B cell (primary cell): ENCODE results near the gene HSD17B14. TPM values are rescaled to one million over a fixed set of nuclear protein-coding genes. Genes with fewer than 3 reads are reported as not detected.

Experiments used
- ATAC-seq: fragments of 200-7000 bp; cut with Tn5 transposase; one replicate; pipeline ENCODE4 v1.10.0; 2021; ENCODE audit warnings: low read depth, mild to moderate bottlenecking, moderate number of reproducible peaks, moderate library complexity
- CTCF ChIA-PET: fragments of 350-600 bp; sonication (Branson Sonifier 250); formaldehyde crosslinking; loops from one replicate; lab custom pipeline; 2021; ENCODE audit warnings: antibody characterized with exemption, inconsistent platforms; lab: Charles Lee
- POLR2A ChIA-PET: fragments of 350-600 bp; sonication (Branson Sonifier 250); formaldehyde crosslinking; loops from one replicate; lab custom pipeline; 2021; ENCODE audit warnings: antibody characterized with exemption; lab: Charles Lee
- DNase-seq: peaks from one replicate; pipeline ENCODE4 v3.0.0; 2013
- H2AFZ ChIP-seq: 2 replicates; pipeline ENCODE4 v1.6.1; 2012; ENCODE audit warnings: mild to moderate bottlenecking, low read depth, low read length; ENCODE audit not compliant: insufficient read depth, poor library complexity, severe bottlenecking
- H3K27ac ChIP-seq, 2 donors: 1 replicate in 1 of 2; 2 replicates in 1 of 2; pipeline ENCODE4 v1.5.1; 2012 to 2013; ENCODE audit warnings: low read length in 2 of 2, mild to moderate bottlenecking in 2 of 2, moderate library complexity in 1 of 2
- H3K27me3 ChIP-seq, 4 experiments: fragments of 200-600 bp in 1 of 4; sonication (generic) in 1 of 4; replicated peaks in 1 of 4; 1 replicate in 2 of 4; 2 replicates in 2 of 4; pipeline versions ENCODE4 v1.6.1 to v1.7.0; 2013 to 2016; ENCODE audit warnings: low read length in 3 of 4, mild to moderate bottlenecking in 2 of 4, mixed read lengths in 1 of 4, moderate library complexity in 1 of 4; ENCODE audit not compliant: insufficient read depth in 4 of 4, control insufficient read depth in 3 of 4; ENCODE audit errors: control extremely low read depth in 1 of 4
- H3K36me3 ChIP-seq, 2 experiments: replicated peaks in 1 of 2; 1 replicate in 1 of 2; 2 replicates in 1 of 2; pipeline versions ENCODE4 v1.6.1 to v1.7.1; 2013; ENCODE audit warnings: low read length in 1 of 2; ENCODE audit not compliant: insufficient read depth in 2 of 2, control insufficient read depth in 1 of 2; ENCODE audit errors: control extremely low read depth in 1 of 2, extremely low read depth in 1 of 2
- H3K4me1 ChIP-seq, 2 donors: fragments of 200-600 bp in 1 of 2; sonication (generic) in 1 of 2; 1 replicate in 1 of 2; 2 replicates in 1 of 2; pipeline versions ENCODE4 v1.5.1 to v1.6.1; 2013 to 2017; ENCODE audit warnings: low read length in 2 of 2; ENCODE audit not compliant: control insufficient read depth in 2 of 2, insufficient read depth in 2 of 2
- H3K4me2 ChIP-seq: replicated peaks from 2 replicates; pipeline ENCODE3; 2012; ENCODE audit warnings: mild to moderate bottlenecking, low read depth, low read length; ENCODE audit not compliant: poor library complexity, severe bottlenecking
- H3K4me3 ChIP-seq, 5 experiments: fragments of 200-600 bp in 1 of 5; sonication (generic) in 1 of 5; 1 replicate in 3 of 5; 2 replicates in 2 of 5; pipeline versions ENCODE4 v1.5.1 to v1.7.0; 2011 to 2016; ENCODE audit warnings: low read length in 4 of 5, mild to moderate bottlenecking in 4 of 5, low read depth in 2 of 5, control low read depth in 1 of 5, moderate library complexity in 1 of 5; ENCODE audit not compliant: insufficient read depth in 1 of 5; ENCODE audit errors: control extremely low read depth in 1 of 5, extremely low read depth in 1 of 5
- H3K79me2 ChIP-seq: fragments of 200-600 bp; sonication (generic); one replicate; pipeline ENCODE4 v1.6.0; 2016; ENCODE audit warnings: low read length; ENCODE audit not compliant: control insufficient read depth, insufficient read depth
- H3K9ac ChIP-seq: fragments of 200-600 bp; sonication (generic); 2 replicates; pipeline ENCODE4 v1.6.1; 2017; ENCODE audit warnings: mild to moderate bottlenecking, low read length, moderate library complexity
- H3K9me3 ChIP-seq, 3 donors: one replicate each; pipeline versions ENCODE4 v1.6.1 to v1.7.1; 2013; ENCODE audit warnings: low read length in 2 of 3; ENCODE audit not compliant: control insufficient read depth in 2 of 3, insufficient read depth in 1 of 3; ENCODE audit errors: control extremely low read depth in 1 of 3
- H4K20me1 ChIP-seq: 2 replicates; pipeline ENCODE4 v1.6.0; 2012; ENCODE audit warnings: mild to moderate bottlenecking, low read length; ENCODE audit not compliant: insufficient read depth, control insufficient read depth, poor library complexity, severe bottlenecking
- H3K27ac Mint-ChIP-seq: one replicate; pipeline ENCODE4 v1.8.0; 2021; ENCODE audit warnings: mixed read lengths
- H3K27me3 Mint-ChIP-seq: one replicate; pipeline ENCODE4 v1.8.0; 2021; ENCODE audit warnings: mixed read lengths
- H3K4me1 Mint-ChIP-seq: one replicate; pipeline ENCODE4 v1.8.0; 2021; ENCODE audit warnings: mixed read lengths
- H3K4me3 Mint-ChIP-seq: one replicate; pipeline ENCODE4 v1.8.0; 2021; ENCODE audit warnings: mixed read lengths
- H3K9me3 Mint-ChIP-seq: one replicate; pipeline ENCODE4 v1.8.0; 2022; ENCODE audit warnings: mixed read lengths; ENCODE audit not compliant: insufficient read depth
- EZH2 ChIP-seq: IDR thresholded peaks from 2 replicates; pipeline ENCODE4 v1.6.1; 2012; ENCODE audit warnings: borderline replicate concordance, low read depth, mild to moderate bottlenecking, moderate library complexity, low read length; ENCODE audit not compliant: insufficient read depth, poor library complexity, severe bottlenecking
- WGBS: methylation state at CpG from one replicate; pipeline ENCODE4 v1.1.5; 2013; ENCODE audit warnings: missing lambda C conversion rate; ENCODE audit not compliant: insufficient coverage; 5-methylcytosine and 5-hydroxymethylcytosine counted together
- intact Hi-C: fragments of 100-400 bp; cut with micrococcal nuclease; formaldehyde crosslinking; loops from one replicate; pipeline ENCODE4 v1.10.0; 2022
- polyA plus RNA-seq: library from polyadenylated mRNA; depleted of rRNA; stranded (reverse); fragments of >200 nt; gene quantifications from 2 replicates; pipeline ENCODE4 v1.2.3, GENCODE V29; 2012
- total RNA-seq, 2 donors: library from RNA; stranded (reverse); fragments of 120-200 nt in 1 of 2; gene quantifications; 1 replicate in 1 of 2; 2 replicates in 1 of 2; pipeline versions ENCODE4 v1.2.3 to v1.2.4, GENCODE V29; 2013 to 2022
- TF ChIP-seq, protein P1 (sequence below): fragments of 200-600 bp; IDR thresholded peaks from one replicate; pipeline ENCODE4 v1.8.0; 2022; ENCODE audit warnings: antibody characterized with exemption, mild to moderate bottlenecking

The HSD17B14 gene
- total and polyA plus RNA-seq, 2 donors (not counting 1 experiment from before 2014, with no cell fraction given): 2.5 to 2.9 TPM

DNA sequence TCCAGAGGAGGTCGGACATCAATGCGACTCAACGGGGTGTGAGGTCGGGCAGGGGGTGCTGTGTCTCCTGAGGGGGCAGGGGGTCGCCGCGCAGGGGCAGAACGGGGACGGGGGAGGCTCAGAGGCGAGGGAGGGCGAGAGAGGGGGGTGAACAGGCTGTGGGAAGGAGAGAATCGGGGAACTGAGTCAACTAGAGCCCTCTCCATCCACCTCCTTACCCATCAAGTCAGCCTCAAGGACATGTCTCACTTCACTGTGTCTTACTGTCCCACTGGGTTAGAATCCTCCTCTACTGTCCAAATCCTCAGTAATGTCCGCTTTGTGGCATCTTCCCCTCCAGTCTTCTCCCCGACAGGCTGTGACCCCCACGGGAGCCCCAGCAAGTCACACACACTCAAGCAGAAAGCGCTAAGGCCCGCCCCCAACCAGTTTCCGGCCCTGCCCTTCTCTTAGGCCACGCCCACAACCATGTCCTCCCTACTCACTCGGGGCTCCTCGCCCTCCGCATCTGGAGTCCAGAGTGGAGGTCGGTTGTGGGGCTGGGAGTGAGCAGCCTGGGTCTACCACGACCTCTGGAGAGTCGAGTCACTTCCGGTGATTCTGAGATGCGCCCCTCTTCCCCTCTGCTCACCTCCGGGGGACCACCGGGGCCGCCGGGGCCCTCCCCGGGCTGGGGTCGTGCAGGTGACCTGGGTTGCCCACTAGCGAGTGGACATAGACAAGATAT lies 22.9 kb upstream of the HSD17B14 start:
- TF ChIP-seq, protein P1, sequence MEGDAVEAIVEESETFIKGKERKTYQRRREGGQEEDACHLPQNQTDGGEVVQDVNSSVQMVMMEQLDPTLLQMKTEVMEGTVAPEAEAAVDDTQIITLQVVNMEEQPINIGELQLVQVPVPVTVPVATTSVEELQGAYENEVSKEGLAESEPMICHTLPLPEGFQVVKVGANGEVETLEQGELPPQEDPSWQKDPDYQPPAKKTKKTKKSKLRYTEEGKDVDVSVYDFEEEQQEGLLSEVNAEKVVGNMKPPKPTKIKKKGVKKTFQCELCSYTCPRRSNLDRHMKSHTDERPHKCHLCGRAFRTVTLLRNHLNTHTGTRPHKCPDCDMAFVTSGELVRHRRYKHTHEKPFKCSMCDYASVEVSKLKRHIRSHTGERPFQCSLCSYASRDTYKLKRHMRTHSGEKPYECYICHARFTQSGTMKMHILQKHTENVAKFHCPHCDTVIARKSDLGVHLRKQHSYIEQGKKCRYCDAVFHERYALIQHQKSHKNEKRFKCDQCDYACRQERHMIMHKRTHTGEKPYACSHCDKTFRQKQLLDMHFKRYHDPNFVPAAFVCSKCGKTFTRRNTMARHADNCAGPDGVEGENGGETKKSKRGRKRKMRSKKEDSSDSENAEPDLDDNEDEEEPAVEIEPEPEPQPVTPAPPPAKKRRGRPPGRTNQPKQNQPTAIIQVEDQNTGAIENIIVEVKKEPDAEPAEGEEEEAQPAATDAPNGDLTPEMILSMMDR: no peak
- TF ChIP-seq EZH2: no peak
- Histone ChIP-seq H3K9ac (peak overlapping the region; percentile 68), H3K79me2 (no peaks in the 10 kb centered on the region), H3K4me1 (peaks cover 5 to 14% of the 10 kb centered on the region in 2 donors), H2AFZ (peak overlapping the region; percentile 74), H3K27ac (peak overlapping the region; percentile 46 to 59), H3K4me3 (peak overlapping the region; percentile 19 to 63 (median 54)), H3K4me2 (peak overlapping the region; percentile 94), H3K9me3 (peaks cover 0 to 3% (median 0%) of the 10 kb centered on the region in 3 donors), H3K27me3 (no peaks in the 10 kb centered on the region), H4K20me1 (no peaks in the 10 kb centered on the region), H3K36me3 (no peaks in the 10 kb centered on the region)
- H3K27ac Mint-ChIP-seq: peak overlapping the region; percentile 90
- ChIA-PET CTCF (interaction anchor here (1.2 to 7.9 kb wide), 2 partner anchors 16 to 111 kb away, joined by 5 to 65 read pairs; no protein-coding TSS in a partner anchor), POLR2A (interaction anchor here (0.6 to 0.8 kb wide), 2 partner anchors 13 to 101 kb away, joined by 3 to 6 read pairs; partner anchors contain the start of gene PPP1R15A)
- DNase-seq (peak; percentile 77), ATAC-seq (peak; percentile 80)
- peak overlapping the region; percentile 98 for H3K4me3 Mint-ChIP-seq
- 38% methylated on average over 21 of the region's 34 CpGs for WGBS
- intact Hi-C loops: loop anchor here (1.0 kb wide), 1 partner anchor 13 kb away; the partner anchor contains the start of gene PPP1R15A
- no peaks in the 10 kb centered on the region for H3K9me3 Mint-ChIP-seq
- H3K27me3 Mint-ChIP-seq: no peaks in the 10 kb centered on the region
- H3K4me1 Mint-ChIP-seq: peaks cover 10% of the 10 kb centered on the region

DNA sequence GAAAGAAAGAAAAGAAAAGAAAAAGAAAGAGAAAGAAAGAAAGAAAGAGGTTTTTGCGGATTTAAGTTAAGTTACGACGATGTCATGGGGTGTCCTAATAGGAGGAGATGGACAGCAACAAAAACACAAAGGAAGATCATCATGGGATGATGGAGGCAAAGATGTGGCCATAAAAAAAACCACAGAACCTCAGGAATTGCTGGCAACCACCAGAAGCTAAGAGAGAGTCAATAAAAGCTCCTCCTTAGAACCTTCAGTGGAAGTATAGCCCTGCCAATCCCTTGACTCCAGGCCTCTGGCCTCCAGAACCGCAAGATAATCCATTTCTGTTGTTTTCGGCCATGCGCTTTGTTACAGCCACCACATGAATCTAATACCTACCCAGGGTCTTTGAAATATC lies 20.6 kb upstream of the HSD17B14 start:
- TF ChIP-seq, protein P1: no peak
- no peak for TF ChIP-seq EZH2
- intact Hi-C loops: no loop called here
- Histone ChIP-seq H3K79me2 (no peaks in the 10 kb centered on the region), H3K27me3 (no peaks in the 10 kb centered on the region), H4K20me1 (no peaks in the 10 kb centered on the region), H3K9ac (no peak overlapping the region), H3K27ac (no peak overlapping the region), H3K36me3 (no peaks in the 10 kb centered on the region), H2AFZ (no peak overlapping the region), H3K4me3 (no peak overlapping the region), H3K4me2 (no peak overlapping the region), H3K9me3 (peaks cover 0 to 3% (median 0%) of the 10 kb centered on the region in 3 donors), H3K4me1 (peaks cover 5 to 14% of the 10 kb centered on the region in 2 donors)
- Mint-ChIP-seq H3K27me3 (no peaks in the 10 kb centered on the region), H3K4me3 (no peak overlapping the region), H3K4me1 (peaks cover 10% of the 10 kb centered on the region), H3K9me3 (no peaks in the 10 kb centered on the region), H3K27ac (no peak overlapping the region)
- POLR2A ChIA-PET: interaction anchor here (0.5 kb wide), 1 partner anchor 15 kb away, joined by 3 read pairs; no protein-coding TSS in a partner anchor
- WGBS: 100% methylated on average over 1 of the region's 6 CpGs
- CTCF ChIA-PET: interaction anchor here (0.5 to 7.9 kb wide), 3 partner anchors 13 to 291 kb away, joined by 3 to 65 read pairs (median 3); no protein-coding TSS in a partner anchor
- ATAC-seq (no peak), DNase-seq (no peak)
